HepG2 (cell line): ENCODE results near the gene ISLR. TPM values are rescaled to one million over a fixed set of nuclear protein-coding genes. Genes with fewer than 3 reads are reported as not detected.

Source experiments
- ATAC-seq: fragments of 200-7000 bp; cut with Tn5 transposase; 3 replicates; pipeline ENCODE4 v1.9.1; 2020; ENCODE audit warnings: mild to moderate bottlenecking, moderate library complexity
- BruUV-seq: library from RNA; stranded (reverse); fragments of 400-500 nt; replicated peaks from 2 replicates; lab custom pipeline; 2021; lab: Mats Ljungman, UMichigan
- CTCF ChIA-PET: fragments of 300-600 bp; formaldehyde crosslinking; extraction: SDS; loops from one replicate; lab custom pipeline; 2021; ENCODE audit warnings: low total read pairs, inconsistent platforms, low intra/inter-chr PET ratio; lab: Yijun Ruan, JAX
- POLR2A ChIA-PET: fragments of 350-600 bp; sonication (Branson Sonifier 250); formaldehyde crosslinking; loops from one replicate; lab custom pipeline; 2020; ENCODE audit warnings: antibody characterized with exemption, inconsistent platforms; lab: Yijun Ruan, JAX
- DNase-seq: peaks from one replicate; pipeline ENCODE4 v3.0.0-alpha.2; 2015; ENCODE audit warnings: low spot score
- FAIRE-seq: peaks from 3 replicates; lab custom pipeline; 2011; peaks lifted over from hg19 to GRCh38; lab: Jason Lieb, UNC
- H2AFZ ChIP-seq: one replicate; pipeline ENCODE4 v1.6.1; 2011; ENCODE audit warnings: low read length, inconsistent platforms
- H3K27ac ChIP-seq: fragments of 300-600 bp; 3 replicates; pipeline ENCODE4 v1.8.0; 2011; ENCODE audit warnings: mixed run types, mild to moderate bottlenecking, mixed read lengths, low read length, inconsistent platforms; ENCODE audit not compliant: insufficient read depth; ENCODE audit errors: extremely low read length
- H3K27me3 ChIP-seq, 2 experiments: fragments of 200-600 bp in 1 of 2; 2 replicates in 1 of 2; 3 replicates in 1 of 2; pipeline versions ENCODE4 v1.6.0 to v1.8.0; 2011; ENCODE audit warnings: low read length in 2 of 2, mild to moderate bottlenecking in 2 of 2, moderate library complexity in 2 of 2, inconsistent platforms in 1 of 2; ENCODE audit not compliant: insufficient read depth in 2 of 2, control insufficient read depth in 1 of 2
- H3K36me3 ChIP-seq, 2 experiments: fragments of 200-600 bp in 1 of 2; replicated peaks in 1 of 2; 2 replicates in 1 of 2; 3 replicates in 1 of 2; pipeline versions ENCODE4 v1.5.1 to v1.8.0; 2011; ENCODE audit warnings: low read length in 2 of 2, inconsistent platforms in 1 of 2; ENCODE audit not compliant: insufficient read depth in 2 of 2, control insufficient read depth in 1 of 2
- H3K4me1 ChIP-seq: 2 replicates; pipeline ENCODE4 v1.5.1; 2012; ENCODE audit warnings: low read length, inconsistent platforms; ENCODE audit not compliant: insufficient read depth
- H3K4me2 ChIP-seq: 2 replicates; pipeline ENCODE4 v1.6.0; 2011; ENCODE audit warnings: low read depth, low read length, inconsistent platforms
- H3K4me3 ChIP-seq, 3 experiments: fragments of 200-600 bp in 1 of 3; sonication (generic), shearing (Covaris generic) in 1 of 3; replicated peaks in 1 of 3; 2 replicates each; pipeline ENCODE4 v1.5.1; 2011 to 2016; ENCODE audit warnings: low read length in 3 of 3, inconsistent platforms in 2 of 3, low read depth in 2 of 3, mild to moderate bottlenecking in 2 of 3, control low read depth in 1 of 3, mixed read lengths in 1 of 3; ENCODE audit not compliant: insufficient read depth in 1 of 3
- H3K79me2 ChIP-seq: one replicate; pipeline ENCODE4 v1.6.1; 2011; ENCODE audit warnings: low read length, inconsistent platforms; ENCODE audit not compliant: insufficient read depth
- H3K9ac ChIP-seq: 2 replicates; pipeline ENCODE4 v1.6.0; 2011; ENCODE audit warnings: mild to moderate bottlenecking, low read depth, low read length, inconsistent platforms; ENCODE audit not compliant: insufficient read depth
- H3K9me3 ChIP-seq: 2 replicates; pipeline ENCODE4 v1.5.1; 2012; ENCODE audit warnings: mild to moderate bottlenecking, low read length
- H4K20me1 ChIP-seq: 2 replicates; pipeline ENCODE4 v1.6.0; 2011; ENCODE audit warnings: inconsistent platforms, mild to moderate bottlenecking, low read length, moderate library complexity; ENCODE audit not compliant: insufficient read depth
- ADNP ChIP-seq: sonication (generic); formaldehyde crosslinking; IDR thresholded peaks from 2 replicates; pipeline ENCODE4 v1.4.0; 2020; ENCODE audit warnings: missing genetic modification reagents
- DDIT3 ChIP-seq: sonication (generic); formaldehyde crosslinking; IDR thresholded peaks from 2 replicates; pipeline ENCODE4 v1.4.0; 2020; ENCODE audit warnings: mild to moderate bottlenecking, missing genetic modification reagents
- DR1 ChIP-seq: sonication (generic); formaldehyde crosslinking; IDR thresholded peaks from 2 replicates; pipeline ENCODE4 v1.8.0; 2021; ENCODE audit warnings: mild to moderate bottlenecking, missing genetic modification reagents, inconsistent platforms
- EZH2 ChIP-seq: conservative IDR thresholded peaks from 2 replicates; pipeline ENCODE4 v1.6.1; 2012; ENCODE audit warnings: mild to moderate bottlenecking, low read depth, low read length, moderate library complexity
- HMGXB3 ChIP-seq: sonication (generic); formaldehyde crosslinking; IDR thresholded peaks from 2 replicates; pipeline ENCODE4 v1.4.0; 2020; ENCODE audit warnings: missing genetic modification reagents, borderline replicate concordance
- MLX ChIP-seq: IDR thresholded peaks from 2 replicates; pipeline ENCODE4 v1.6.1; 2016
- NCOR1 ChIP-seq: fragments of 200-600 bp; sonication (generic); IDR thresholded peaks from 2 replicates; pipeline ENCODE4 v1.7.0; 2017; ENCODE audit warnings: antibody characterized with exemption, low read length, borderline replicate concordance
- NFIB ChIP-seq: sonication (generic); formaldehyde crosslinking; IDR thresholded peaks from 2 replicates; pipeline ENCODE4 v1.9.0; 2021; ENCODE audit warnings: missing genetic modification reagents, mild to moderate bottlenecking, borderline replicate concordance
- NR2C2 ChIP-seq: sonication (generic); formaldehyde crosslinking; IDR thresholded peaks from 2 replicates; pipeline ENCODE4 v1.4.0; 2020; ENCODE audit warnings: missing genetic modification reagents, mild to moderate bottlenecking, moderate library complexity, borderline replicate concordance
- PLRG1 ChIP-seq: fragments of 450-650 bp; conservative IDR thresholded peaks from 2 replicates; pipeline ENCODE4 v1.6.1; 2016
- PLSCR1 ChIP-seq: sonication (generic); formaldehyde crosslinking; IDR thresholded peaks from 2 replicates; pipeline ENCODE4 v1.5.0; 2020; ENCODE audit warnings: missing genetic modification reagents, mild to moderate bottlenecking, borderline replicate concordance
- RBAK ChIP-seq: sonication (generic); formaldehyde crosslinking; IDR thresholded peaks from 2 replicates; pipeline ENCODE4 v1.5.1; 2020; ENCODE audit warnings: mild to moderate bottlenecking, missing genetic modification reagents
- SMARCC2 ChIP-seq: fragments of 450-650 bp; IDR thresholded peaks from 2 replicates; pipeline ENCODE4 v1.6.1; 2017; ENCODE audit warnings: antibody characterized with exemption, mild to moderate bottlenecking
- SMC3 ChIP-seq: IDR thresholded peaks from 2 replicates; pipeline ENCODE4 v1.6.1; 2011; ENCODE audit warnings: low read length, improper control_type of control experiment
- ZNF280D ChIP-seq: sonication (generic); formaldehyde crosslinking; IDR thresholded peaks from 2 replicates; pipeline ENCODE4 v1.5.1; 2020; ENCODE audit warnings: mild to moderate bottlenecking, missing genetic modification reagents
- WGBS: methylation state at CpG from one replicate; pipeline ENCODE4 v1.1.6; 2017; ENCODE audit warnings: low lambda C conversion rate; 5-methylcytosine and 5-hydroxymethylcytosine counted together
- in situ Hi-C: cut with HindIII; loops from 2 replicates; pipeline ENCODE4 v1.10.0; 2017; ENCODE audit warnings: low pct_unique_long_range_greater_than_20kb; ENCODE audit not compliant: extremely low pct_ligation_motif_present
- intact Hi-C: fragments of 100-400 bp; cut with micrococcal nuclease; formaldehyde crosslinking; loops from one replicate; pipeline ENCODE4 v1.10.0; 2022; ENCODE audit not compliant: unreplicated experiment
- polyA plus RNA-seq, 8 experiments: library from polyadenylated mRNA; depleted of rRNA in 3 of 8; stranded (reverse) in 7 of 8; unstranded in 1 of 8; fragments of >200 nt; fragmentation: Illumina TruSeq in 4 of 8; extraction: Trizol in 4 of 8; gene quantifications; 2 replicates each; pipeline versions ENCODE4 v1.2.1 to v1.2.3, GENCODE V29; 2011 to 2016; ENCODE audit warnings: low read depth in 4 of 8, missing spikeins in 1 of 8, mixed read lengths in 1 of 8; ENCODE audit not compliant: insufficient read depth in 1 of 8
- total RNA-seq, 5 experiments: library from RNA; depleted of rRNA; stranded (reverse); fragments of >200 nt; fragmentation: Illumina TruSeq; extraction: Trizol; gene quantifications; 2 replicates each; pipeline ENCODE4 v1.2.3, GENCODE V29; 2016; ENCODE audit warnings: low read depth in 1 of 5

Gene ISLR
- total and polyA plus RNA-seq, 2 of the 13 experiments (the other 11 are each of a cell fraction or from before 2014, with no cell fraction given): not detected

GRCh38 chr15:74128785-74129585 is 44.5 kb upstream of the ISLR start:
- Histone ChIP-seq H3K4me1 (no peaks in the 10 kb centered on the region), H3K36me3 (no peaks in the 10 kb centered on the region), H4K20me1 (0 out of 2 replicates have a peak, but pooled peaks cover 2% of the 10 kb centered on the region), H2AFZ (no peak overlapping the region), H3K9ac (no peak overlapping the region), H3K4me2 (no peak overlapping the region), H3K79me2 (no peaks in the 10 kb centered on the region), H3K9me3 (no peaks in the 10 kb centered on the region)
- ATAC-seq (no peak), DNase-seq (no peak)
- intact Hi-C loops (no loop called here), in situ Hi-C loops (loop anchor here (5.0 kb wide), 1 partner anchor 178 kb away; no protein-coding TSS in a partner anchor)
- POLR2A ChIA-PET: no interaction called here
- no TSS peak for BruUV-seq
- 8% methylated on average over 18 of the region's 43 CpGs for WGBS
- CTCF ChIA-PET: interaction anchor here (1.1 to 3.1 kb wide), 3 partner anchors 174 to 194 kb away, joined by 4 to 19 read pairs (median 16); no protein-coding TSS in a partner anchor
- no peak for TF ChIP-seq RBAK (CRISPR knock-in tag)
- TF ChIP-seq SMC3: no peak
- no peak for TF ChIP-seq HMGXB3 (CRISPR knock-in tag)
- TF ChIP-seq PLSCR1: no peak
- TF ChIP-seq EZH2: no peak
- no peak for TF ChIP-seq ADNP (CRISPR knock-in tag)
- no peak for TF ChIP-seq NCOR1
- no peak for TF ChIP-seq SMARCC2
- no peak for TF ChIP-seq NR2C2 (CRISPR knock-in tag)
- TF ChIP-seq MLX (CRISPR knock-in tag): no peak
- TF ChIP-seq DR1: no peak
- no peak for TF ChIP-seq ZNF280D (CRISPR knock-in tag)
- TF ChIP-seq PLRG1: no peak
- no peak for TF ChIP-seq NFIB (CRISPR knock-in tag)
- no peak for TF ChIP-seq DDIT3 (CRISPR knock-in tag)
- TF ChIP-seq, all 625 proteins: peak for 0
- no peak overlapping the region for H3K4me3 ChIP-seq
- no peak overlapping the region for H3K27ac ChIP-seq
- H3K27me3 ChIP-seq: peaks cover 10 to 54% of the 10 kb centered on the region in 2 experiments; a peak in 4 of 5 replicates
- no peak for FAIRE-seq
